Mesothelial cell of epicardium (in vitro differentiated cells): ENCODE measurements around the gene LMCD1. TPM values are rescaled to one million over a fixed set of nuclear protein-coding genes. Genes with fewer than 3 reads are reported as not detected.
"Not testable (repeated sequence)": the region's sequence is repeated elsewhere in the genome, so short reads cannot be mapped to it uniquely, and the experiment has no call there.

Experiments used
- DNase-seq, 2 experiments: peaks; one replicate each; pipeline ENCODE4 v3.0.0; 2021; ENCODE audit warnings: low spot score in 2 of 2; ENCODE audit not compliant: unreplicated experiment in 2 of 2
- H3K27ac Mint-ChIP-seq: 2 replicates; pipeline ENCODE4 v1.8.0; 2021; ENCODE audit warnings: mixed read lengths
- H3K27me3 Mint-ChIP-seq: 2 replicates; pipeline ENCODE4 v1.8.0; 2021; ENCODE audit warnings: low read depth, mixed read lengths
- H3K36me3 Mint-ChIP-seq: 2 replicates; pipeline ENCODE4 v1.8.0; 2021; ENCODE audit warnings: mixed read lengths
- H3K4me1 Mint-ChIP-seq: 2 replicates; pipeline ENCODE4 v1.8.0; 2021; ENCODE audit warnings: mixed read lengths
- H3K4me3 Mint-ChIP-seq: 2 replicates; pipeline ENCODE4 v1.8.0; 2021; ENCODE audit warnings: mild to moderate bottlenecking, moderate library complexity, mixed read lengths
- H3K9me3 Mint-ChIP-seq: 2 replicates; pipeline ENCODE4 v1.8.0; 2021; ENCODE audit warnings: mixed read lengths
- CTCF ChIP-seq: fragments of 200-600 bp; sonication (generic); IDR thresholded peaks from one replicate; pipeline ENCODE4 v1.5.0; 2021; ENCODE audit warnings: antibody characterized with exemption; ENCODE audit not compliant: unreplicated experiment
- total RNA-seq: library from RNA; stranded (reverse); gene quantifications from 3 replicates; pipeline ENCODE4 v1.2.1, GENCODE V29; 2021

LMCD1 gene
- total RNA-seq, 1 donor from 2014 or later: 20.8 TPM

- no peak for DNase-seq
- H3K9me3 Mint-ChIP-seq: peaks cover 6% of the 10 kb centered on the region
- H3K4me3 Mint-ChIP-seq: no peak overlapping the region
- no peak for TF ChIP-seq CTCF
- H3K4me1 Mint-ChIP-seq: no peaks in the 10 kb centered on the region
- no peak overlapping the region for H3K27ac Mint-ChIP-seq
- H3K36me3 Mint-ChIP-seq: peaks cover 4% of the 10 kb centered on the region
- no peaks in the 10 kb centered on the region for H3K27me3 Mint-ChIP-seq
These were observed 77.5 kb downstream of the LMCD1 start for GRCh38 chr3:8579096-8579495.

- H3K9me3 Mint-ChIP-seq: peaks cover 6% of the 10 kb centered on the region
- H3K36me3 Mint-ChIP-seq: peaks cover 4% of the 10 kb centered on the region
- no peaks in the 10 kb centered on the region for H3K27me3 Mint-ChIP-seq
- H3K27ac Mint-ChIP-seq: no peak overlapping the region
- no peak for DNase-seq
- H3K4me3 Mint-ChIP-seq: no peak overlapping the region
- no peak for TF ChIP-seq CTCF
- H3K4me1 Mint-ChIP-seq: no peaks in the 10 kb centered on the region
These were observed 78.3 kb downstream of the LMCD1 start for GRCh38 chr3:8579943-8580342.

- not testable (repeated sequence) for DNase-seq, H3K9me3 Mint-ChIP-seq, H3K4me3 Mint-ChIP-seq, H3K27me3 Mint-ChIP-seq, H3K36me3 Mint-ChIP-seq, H3K4me1 Mint-ChIP-seq, H3K27ac Mint-ChIP-seq
These were observed 78.8 kb downstream of the LMCD1 start for GRCh38 chr3:8580434-8580833.

- Mint-ChIP-seq H3K36me3 (peaks cover 4% of the 10 kb centered on the region), H3K4me1 (no peaks in the 10 kb centered on the region), H3K27ac (no peak overlapping the region), H3K4me3 (no peak overlapping the region), H3K9me3 (peaks cover 13% of the 10 kb centered on the region), H3K27me3 (no peaks in the 10 kb centered on the region)
- DNase-seq: no peak
- no peak for TF ChIP-seq CTCF
These were observed 79.8 kb downstream of the LMCD1 start for GRCh38 chr3:8581373-8581772.

GRCh38 chr3:8581806-8582445 is 80.3 kb downstream of the LMCD1 start:
- DNase-seq: no peak
- Mint-ChIP-seq H3K4me1 (no peaks in the 10 kb centered on the region), H3K27me3 (no peaks in the 10 kb centered on the region), H3K4me3 (no peak overlapping the region), H3K9me3 (peaks cover 15% of the 10 kb centered on the region), H3K27ac (no peak overlapping the region), H3K36me3 (peaks cover 4% of the 10 kb centered on the region)
- no peak for TF ChIP-seq CTCF

- H3K27ac Mint-ChIP-seq: no peak overlapping the region
- H3K4me3 Mint-ChIP-seq: no peak overlapping the region
- DNase-seq: no peak
- H3K36me3 Mint-ChIP-seq: no peaks in the 10 kb centered on the region
- H3K9me3 Mint-ChIP-seq: peaks cover 9% of the 10 kb centered on the region
- TF ChIP-seq CTCF: no peak
- H3K4me1 Mint-ChIP-seq: peaks cover 12% of the 10 kb centered on the region
- H3K27me3 Mint-ChIP-seq: no peaks in the 10 kb centered on the region
These were observed 83.0 kb downstream of the LMCD1 start for GRCh38 chr3:8584661-8585060.
